K562 (cell line): ENCODE results near the gene TMCC1. TPM values are rescaled to one million over a fixed set of nuclear protein-coding genes. Genes with fewer than 3 reads are reported as not detected.

Source experiments
- ATAC-seq: fragments of 200-7000 bp; cut with Tn5 transposase; 3 replicates; pipeline ENCODE4 v1.9.1; 2020; ENCODE audit warnings: moderate library complexity
- BruUV-seq: library from RNA; stranded (reverse); fragments of 400-500 nt; replicated peaks from 2 replicates; lab custom pipeline; 2021; lab: Mats Ljungman, UMichigan
- CTCF ChIA-PET: fragments of 300-600 bp; formaldehyde crosslinking; extraction: SDS; loops from one replicate; lab custom pipeline; 2021; ENCODE audit warnings: low intra/inter-chr PET ratio; lab: Yijun Ruan, JAX
- POLR2A ChIA-PET: fragments of 300-600, 350-650 bp; sonication (Branson Sonifier 250); formaldehyde crosslinking; extraction: SDS; loops from one replicate; lab custom pipeline; 2021; ENCODE audit warnings: antibody characterized with exemption, inconsistent platforms; lab: Yijun Ruan, JAX
- DNase-seq, 4 experiments: peaks; one replicate each; pipeline versions ENCODE4 v3.0.0 to v3.0.0-alpha.2; 2011 to 2018; ENCODE audit warnings: low spot score in 3 of 4, mixed read lengths in 3 of 4; ENCODE audit errors: extremely low read depth in 1 of 4
- FAIRE-seq: peaks from 2 replicates; lab custom pipeline; 2011; peaks lifted over from hg19 to GRCh38; lab: Jason Lieb, UNC
- H2AFZ ChIP-seq: 2 replicates; pipeline ENCODE4 v1.6.0; 2011; ENCODE audit warnings: low read depth, low read length, control low read depth, inconsistent platforms
- H3K27ac ChIP-seq: fragments of 200-600 bp; 3 replicates; pipeline ENCODE4 v1.8.0; 2011; ENCODE audit warnings: low read depth, mild to moderate bottlenecking, control low read depth, inconsistent platforms, low read length, moderate library complexity, mixed read lengths; ENCODE audit errors: extremely low read depth
- H3K27me3 ChIP-seq, 2 experiments: fragments of 300-600 bp in 1 of 2; 2 replicates in 1 of 2; 3 replicates in 1 of 2; pipeline versions ENCODE4 v1.6.0 to v1.8.0; 2011; ENCODE audit warnings: inconsistent platforms in 2 of 2, low read length in 2 of 2, mild to moderate bottlenecking in 1 of 2, mixed read lengths in 1 of 2, moderate library complexity in 1 of 2; ENCODE audit not compliant: control insufficient read depth in 2 of 2, insufficient read depth in 2 of 2
- H3K36me3 ChIP-seq: fragments of 300-600 bp; 3 replicates; pipeline ENCODE4 v1.8.0; 2011; ENCODE audit warnings: mild to moderate bottlenecking, low read length, inconsistent platforms; ENCODE audit not compliant: control insufficient read depth, insufficient read depth
- H3K4me1 ChIP-seq, 2 experiments: fragments of 200-600 bp in 1 of 2; replicated peaks in 1 of 2; 2 replicates in 1 of 2; 3 replicates in 1 of 2; pipeline versions ENCODE4 v1.5.1 to v1.8.0; 2011; ENCODE audit warnings: inconsistent platforms in 2 of 2, low read length in 2 of 2, mild to moderate bottlenecking in 1 of 2, mixed read lengths in 1 of 2, moderate library complexity in 1 of 2; ENCODE audit not compliant: control insufficient read depth in 2 of 2, insufficient read depth in 2 of 2
- H3K4me2 ChIP-seq: 2 replicates; pipeline ENCODE4 v1.6.1; 2011; ENCODE audit warnings: low read length, control low read depth, inconsistent platforms, mixed read lengths; ENCODE audit not compliant: insufficient read depth
- H3K4me3 ChIP-seq: fragments of 200-600 bp; sonication (generic), shearing (Covaris generic); 2 replicates; pipeline ENCODE4 v1.5.1; 2016; ENCODE audit warnings: control low read depth, inconsistent platforms
- H3K79me2 ChIP-seq: fragments of 200-600 bp; 3 replicates; pipeline ENCODE4 v1.8.0; 2011; ENCODE audit warnings: low read length, inconsistent platforms; ENCODE audit not compliant: control insufficient read depth, insufficient read depth
- H3K9ac ChIP-seq, 2 experiments: 2 replicates each; pipeline versions ENCODE4 v1.6.0 to v1.6.1; 2011; ENCODE audit warnings: low read depth in 2 of 2, low read length in 2 of 2, control low read depth in 1 of 2, inconsistent platforms in 1 of 2, mild to moderate bottlenecking in 1 of 2, mixed read lengths in 1 of 2; ENCODE audit not compliant: insufficient read depth in 1 of 2
- H3K9me1 ChIP-seq: one replicate; pipeline ENCODE4 v1.6.0; 2011; ENCODE audit warnings: inconsistent platforms, mild to moderate bottlenecking, low read length, moderate library complexity; ENCODE audit not compliant: control insufficient read depth, insufficient read depth
- H3K9me3 ChIP-seq: replicated peaks from 2 replicates; pipeline ENCODE4 v1.5.1; 2011; ENCODE audit warnings: low read depth, low read length, inconsistent platforms; ENCODE audit not compliant: control insufficient read depth, insufficient read depth
- H4K20me1 ChIP-seq: replicated peaks from 2 replicates; pipeline ENCODE4 v1.6.1; 2011; ENCODE audit warnings: low read length, inconsistent platforms, mixed read lengths; ENCODE audit not compliant: control insufficient read depth, insufficient read depth
- EGR1 ChIP-seq: fragments of 450-650 bp; conservative IDR thresholded peaks from 2 replicates; pipeline ENCODE4 v1.6.1; 2017; ENCODE audit warnings: mild to moderate bottlenecking
- U2AF2 ChIP-seq: fragments of 200-400 bp; formaldehyde crosslinking; optimal IDR thresholded peaks from 2 replicates; pipeline ENCODE3; 2017; ENCODE audit warnings: low read depth, mild to moderate bottlenecking, low read length
- WGBS: fragments of 100-300 bp; shearing (Covaris generic); methylation state at CpG from one replicate; pipeline ENCODE4 v1.1.6; 2016; ENCODE audit warnings: low coverage, mixed read lengths; ENCODE audit not compliant: insufficient coverage; ENCODE audit errors: missing lambda C conversion rate; 5-methylcytosine and 5-hydroxymethylcytosine counted together
- in situ Hi-C: fragments of 300-500 bp; cut with MboI; formaldehyde crosslinking; loops from 4 replicates; pipeline ENCODE4 v1.15.0; 2018; ENCODE audit warnings: inconsistent platforms, mixed read lengths
- intact Hi-C: fragments of 100-400 bp; cut with micrococcal nuclease; formaldehyde crosslinking; loops from 2 replicates; pipeline ENCODE4 v1.14.2; 2022
- polyA plus RNA-seq, 8 experiments: library from polyadenylated mRNA; depleted of rRNA in 4 of 8; stranded (reverse) in 5 of 8; unstranded in 3 of 8; fragments of >200 nt; fragmentation: Nextera tagmentation in 2 of 8; fragmentation: Illumina TruSeq in 1 of 8; extraction: Ambion mirVana in 2 of 8; extraction: Trizol in 1 of 8; gene quantifications; 2 replicates each; pipeline versions ENCODE4 v1.2.1 to v1.2.3, GENCODE V29; 2011 to 2014; ENCODE audit warnings: inconsistent platforms in 1 of 8, missing spikeins in 1 of 8
- total RNA-seq, 7 experiments: library from RNA; depleted of rRNA in 6 of 7; stranded (reverse); fragments of >200 nt in 6 of 7; fragmentation: Illumina TruSeq in 2 of 7; extraction: Trizol in 2 of 7; gene quantifications; 2 replicates each; pipeline versions ENCODE4 v1.2.1 to v1.2.3, GENCODE V29; 2011 to 2021; ENCODE audit warnings: low replicate concordance in 1 of 7
- TF ChIP-seq, protein P1 (sequence below): sonication (generic); formaldehyde crosslinking; IDR thresholded peaks from 2 replicates; pipeline ENCODE4 v1.8.0; 2022; ENCODE audit warnings: mild to moderate bottlenecking, missing genetic modification reagents

TMCC1 gene
- total and polyA plus RNA-seq, 9 of the 15 experiments (the other 6 are each of a cell fraction or from before 2014, with no cell fraction given) = 0.89 to 8.7 (median 4.0) TPM

DNA sequence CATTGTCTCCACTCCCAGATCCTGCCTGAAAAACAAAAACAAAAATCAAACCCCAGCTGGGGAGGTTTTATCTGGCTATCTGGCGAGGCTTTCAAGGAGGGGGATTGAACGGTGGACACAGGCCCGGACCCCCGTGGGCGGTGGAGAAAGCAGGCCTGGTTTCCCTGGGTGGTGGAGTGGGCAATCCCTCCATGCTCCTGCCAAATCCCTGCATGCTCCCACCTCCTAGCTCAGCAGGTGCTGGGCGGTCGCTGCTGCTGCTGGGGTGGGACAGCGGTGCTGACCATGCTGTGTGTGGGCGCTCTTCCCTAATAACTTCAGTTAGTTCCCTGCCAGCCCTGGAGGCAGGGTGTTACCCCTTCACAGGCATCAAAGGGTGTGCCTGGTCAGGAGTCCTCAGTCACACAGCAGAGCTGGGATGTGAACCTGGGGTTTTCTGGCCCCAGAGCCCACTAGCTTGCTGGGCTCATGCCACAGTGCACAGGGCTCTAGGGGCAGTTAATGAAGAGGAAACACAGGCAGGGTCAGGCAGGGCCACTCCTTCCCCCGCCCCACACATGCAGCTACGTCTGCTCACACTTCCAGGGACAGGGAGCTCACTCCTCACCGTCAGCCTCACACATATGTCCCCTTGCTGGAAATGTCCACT lies 271.2 kb downstream of the TMCC1 start:
- in situ Hi-C loops = no loop called here
- Histone ChIP-seq H3K9me1 (no peaks in the 10 kb centered on the region), H3K4me2 (no peak overlapping the region), H3K27ac (no peak overlapping the region), H3K27me3 (no peaks in the 10 kb centered on the region), H2AFZ (peak overlapping the region; percentile 45; the same call in 1 of the 2 replicates), H3K36me3 (no peaks in the 10 kb centered on the region), H3K4me3 (no peak overlapping the region), H3K9ac (peak overlapping the region in 1 of 2 experiments; percentile 58; a peak in 2 of 4 replicates), H4K20me1 (no peaks in the 10 kb centered on the region), H3K4me1 (peaks cover 5 to 60% of the 10 kb centered on the region in 2 experiments), H3K9me3 (no peaks in the 10 kb centered on the region), H3K79me2 (no peaks in the 10 kb centered on the region)
- POLR2A ChIA-PET = no interaction called here
- no peak for TF ChIP-seq U2AF2
- TF ChIP-seq EGR1 = peak; percentile 38; the same call in 1 of the 2 replicates
- TF ChIP-seq, protein P1, sequence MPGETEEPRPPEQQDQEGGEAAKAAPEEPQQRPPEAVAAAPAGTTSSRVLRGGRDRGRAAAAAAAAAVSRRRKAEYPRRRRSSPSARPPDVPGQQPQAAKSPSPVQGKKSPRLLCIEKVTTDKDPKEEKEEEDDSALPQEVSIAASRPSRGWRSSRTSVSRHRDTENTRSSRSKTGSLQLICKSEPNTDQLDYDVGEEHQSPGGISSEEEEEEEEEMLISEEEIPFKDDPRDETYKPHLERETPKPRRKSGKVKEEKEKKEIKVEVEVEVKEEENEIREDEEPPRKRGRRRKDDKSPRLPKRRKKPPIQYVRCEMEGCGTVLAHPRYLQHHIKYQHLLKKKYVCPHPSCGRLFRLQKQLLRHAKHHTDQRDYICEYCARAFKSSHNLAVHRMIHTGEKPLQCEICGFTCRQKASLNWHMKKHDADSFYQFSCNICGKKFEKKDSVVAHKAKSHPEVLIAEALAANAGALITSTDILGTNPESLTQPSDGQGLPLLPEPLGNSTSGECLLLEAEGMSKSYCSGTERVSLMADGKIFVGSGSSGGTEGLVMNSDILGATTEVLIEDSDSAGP (CRISPR knock-in tag) = no peak
- intact Hi-C loops = no loop called here
- no TSS peak for BruUV-seq
- 60% methylated on average over 6 of the region's 12 CpGs for WGBS
- ATAC-seq (no peak), DNase-seq (no peak), FAIRE-seq (no peak)
- CTCF ChIA-PET = no interaction called here
